ENCODE data around the gene WNT5A. TPM values are rescaled to one million over a fixed set of nuclear protein-coding genes. Genes with fewer than 3 reads are reported as not detected.
A peak's percentile ranks its signal among the peaks of the same experiment; 100 is the strongest.

The WNT5A gene
- 10 to 100 TPM; 14.5 to 45.9 (median 21.0) TPM for total RNA-seq

GRCh38 chr3:55486857-55487380, at the start of gene WNT5A:
Gene WNT5A (minus strand): TSS chr3:55487306. CDS start chr3:55486985, 321 bp downstream.
- H3K27me3 ChIP-seq, result peaks cover 0 to 52% (median 0%) of the 10 kb centered on the region in 4 donors
- peaks cover 9 to 85% (median 71%) of the 10 kb centered on the region in 4 donors for H3K4me1 ChIP-seq
- WGBS, result under 1% methylated on average over 35 of the region's 52 CpGs

GRCh38 chr3:55534876-55535275, 47.8 kb upstream of the WNT5A start:
- no peak for DNase-seq (ENCODE audit: extremely low spot score)
- H3K9me3 ChIP-seq, result no peaks in the 10 kb centered on the region
- H3K36me3 ChIP-seq, result no peaks in the 10 kb centered on the region
- no peak overlapping the region for H3K4me3 ChIP-seq
- WGBS, result 96% methylated on average over 2 of the region's 2 CpGs
- no peaks in the 10 kb centered on the region for H3K4me1 ChIP-seq
- intact Hi-C loops (cut with DNase I), result no loop called here
- no peaks in the 10 kb centered on the region for H3K27me3 ChIP-seq
- TF ChIP-seq POLR2AphosphoS5 (IDR thresholded peaks at IDR 0.05), result no peak
- TF ChIP-seq, protein P1, sequence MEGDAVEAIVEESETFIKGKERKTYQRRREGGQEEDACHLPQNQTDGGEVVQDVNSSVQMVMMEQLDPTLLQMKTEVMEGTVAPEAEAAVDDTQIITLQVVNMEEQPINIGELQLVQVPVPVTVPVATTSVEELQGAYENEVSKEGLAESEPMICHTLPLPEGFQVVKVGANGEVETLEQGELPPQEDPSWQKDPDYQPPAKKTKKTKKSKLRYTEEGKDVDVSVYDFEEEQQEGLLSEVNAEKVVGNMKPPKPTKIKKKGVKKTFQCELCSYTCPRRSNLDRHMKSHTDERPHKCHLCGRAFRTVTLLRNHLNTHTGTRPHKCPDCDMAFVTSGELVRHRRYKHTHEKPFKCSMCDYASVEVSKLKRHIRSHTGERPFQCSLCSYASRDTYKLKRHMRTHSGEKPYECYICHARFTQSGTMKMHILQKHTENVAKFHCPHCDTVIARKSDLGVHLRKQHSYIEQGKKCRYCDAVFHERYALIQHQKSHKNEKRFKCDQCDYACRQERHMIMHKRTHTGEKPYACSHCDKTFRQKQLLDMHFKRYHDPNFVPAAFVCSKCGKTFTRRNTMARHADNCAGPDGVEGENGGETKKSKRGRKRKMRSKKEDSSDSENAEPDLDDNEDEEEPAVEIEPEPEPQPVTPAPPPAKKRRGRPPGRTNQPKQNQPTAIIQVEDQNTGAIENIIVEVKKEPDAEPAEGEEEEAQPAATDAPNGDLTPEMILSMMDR (IDR thresholded peaks at IDR 0.05), result no peak
- TF ChIP-seq POLR2A (IDR thresholded peaks at IDR 0.05; ENCODE audit: low read depth), result no peak
- TF ChIP-seq EP300 (IDR thresholded peaks at IDR 0.05), result no peak
- H3K27ac ChIP-seq (replicated peaks in 1 of 4), result no peak overlapping the region

More at GRCh38 chr3:55486857-55487380, at the start of gene WNT5A:
- no peak for DNase-seq (ENCODE audit: extremely low spot score)
- Histone ChIP-seq H3K27ac (replicated peaks in 1 of 4) (peak within 1 kb of the TSS; percentile 85 to 89 (median 86)), H3K36me3 (no peaks in the 10 kb centered on the region), H3K9me3 (no peaks in the 10 kb centered on the region), H3K4me3 (peak within 1 kb of the TSS; percentile 86 to 95 (median 90))
- TF ChIP-seq, protein P1 (IDR thresholded peaks at IDR 0.05), result no peak
- no peak for TF ChIP-seq POLR2A (IDR thresholded peaks at IDR 0.05; ENCODE audit: low read depth)
- TF ChIP-seq EP300 (IDR thresholded peaks at IDR 0.05), result no peak
- no peak for TF ChIP-seq POLR2AphosphoS5 (IDR thresholded peaks at IDR 0.05)
- intact Hi-C loops (cut with DNase I), result loop anchor here (10.0 kb wide), 4 partner anchors 292 to 558 kb away; no protein-coding TSS in a partner anchor

GRCh38 chr3:55532806-55533205, 45.7 kb upstream of the WNT5A start:
- 96% methylated on average over 3 of the region's 3 CpGs for WGBS
- Histone ChIP-seq H3K9me3 (no peaks in the 10 kb centered on the region), H3K27ac (replicated peaks in 1 of 4) (no peak overlapping the region), H3K36me3 (no peaks in the 10 kb centered on the region), H3K27me3 (no peaks in the 10 kb centered on the region), H3K4me1 (no peaks in the 10 kb centered on the region), H3K4me3 (no peak overlapping the region)
- TF ChIP-seq EP300 (IDR thresholded peaks at IDR 0.05) (no peak), POLR2AphosphoS5 (IDR thresholded peaks at IDR 0.05) (no peak), POLR2A (IDR thresholded peaks at IDR 0.05; ENCODE audit: low read depth) (no peak)
- TF ChIP-seq, protein P1 (IDR thresholded peaks at IDR 0.05), result no peak
- DNase-seq (ENCODE audit: extremely low spot score), result no peak
- intact Hi-C loops (cut with DNase I), result no loop called here

DNA sequence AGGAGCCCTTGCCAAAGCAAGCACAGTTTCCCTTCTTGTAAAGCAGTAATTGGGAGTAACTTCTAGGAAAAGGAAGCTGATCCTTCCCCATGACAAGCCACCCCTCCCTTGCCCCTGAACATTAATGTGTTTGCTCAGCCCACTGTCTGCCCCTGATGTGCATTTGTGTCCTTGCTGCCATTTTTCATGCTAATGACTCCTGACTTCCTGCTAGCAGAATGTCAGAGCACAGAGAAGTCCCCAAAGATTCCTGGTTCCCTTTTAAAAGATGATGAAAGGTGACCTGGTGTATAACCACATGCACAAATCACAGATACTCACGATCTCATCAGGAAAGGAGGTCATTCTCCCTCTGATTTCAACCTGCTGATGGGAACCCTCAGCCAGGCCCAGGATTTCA, 44.2 kb upstream of the WNT5A start:
- DNase-seq (ENCODE audit: extremely low spot score), result no peak
- H3K27ac ChIP-seq (replicated peaks in 1 of 4), result no peak overlapping the region
- H3K4me3 ChIP-seq, result no peak overlapping the region
- H3K36me3 ChIP-seq, result no peaks in the 10 kb centered on the region
- WGBS, result 75% methylated on average over 1 of the region's 1 CpG
- no peaks in the 10 kb centered on the region for H3K4me1 ChIP-seq
- TF ChIP-seq, protein P1 (IDR thresholded peaks at IDR 0.05), result no peak
- TF ChIP-seq EP300 (IDR thresholded peaks at IDR 0.05) (no peak), POLR2A (IDR thresholded peaks at IDR 0.05; ENCODE audit: low read depth) (no peak), POLR2AphosphoS5 (IDR thresholded peaks at IDR 0.05) (no peak)
- no peaks in the 10 kb centered on the region for H3K27me3 ChIP-seq
- intact Hi-C loops (cut with DNase I), result no loop called here
- H3K9me3 ChIP-seq, result no peaks in the 10 kb centered on the region

GRCh38 chr3:55527361-55527760, 40.3 kb upstream of the WNT5A start:
- Histone ChIP-seq H3K36me3 (no peaks in the 10 kb centered on the region), H3K4me3 (no peak overlapping the region), H3K27me3 (no peaks in the 10 kb centered on the region), H3K4me1 (peaks cover 0 to 12% (median 10%) of the 10 kb centered on the region in 4 donors), H3K27ac (replicated peaks in 1 of 4) (no peak overlapping the region), H3K9me3 (no peaks in the 10 kb centered on the region)
- TF ChIP-seq POLR2A (IDR thresholded peaks at IDR 0.05; ENCODE audit: low read depth), result no peak
- no peak for TF ChIP-seq POLR2AphosphoS5 (IDR thresholded peaks at IDR 0.05)
- TF ChIP-seq, protein P1 (IDR thresholded peaks at IDR 0.05), result no peak
- no peak for TF ChIP-seq EP300 (IDR thresholded peaks at IDR 0.05)
- intact Hi-C loops (cut with DNase I), result no loop called here
- 97% methylated on average over 4 of the region's 4 CpGs for WGBS
- DNase-seq (ENCODE audit: extremely low spot score), result no peak

Data from esophagus muscularis mucosa (tissue), 4 donors.